ENCODE data around the gene GRIP2. TPM values are rescaled to one million over a fixed set of nuclear protein-coding genes. Genes with fewer than 3 reads are reported as not detected.

The GRIP2 gene
- total RNA-seq, 1 experiment from 2014 or later: 0.77 TPM

GRCh38 chr3:14506626-14507304, 33.4 kb downstream of the GRIP2 start:
- no peak for DNase-seq (ENCODE audit: low spot score)

GRCh38 chr3:14505803-14506500, 34.2 kb downstream of the GRIP2 start:
- DNase-seq (ENCODE audit: low spot score): no peak

GRCh38 chr3:14505001-14505802, 34.9 kb downstream of the GRIP2 start:
- DNase-seq (ENCODE audit: low spot score): no peak

- no peak for DNase-seq (ENCODE audit: low spot score)
These were observed 36.5 kb downstream of the GRIP2 start for GRCh38 chr3:14503706-14504065.

- DNase-seq (ENCODE audit: low spot score): no peak
These were observed 37.0 kb downstream of the GRIP2 start for GRCh38 chr3:14503033-14503705.

GRCh38 chr3:14502472-14502871, 37.7 kb downstream of the GRIP2 start:
- DNase-seq (ENCODE audit: low spot score): no peak

GRCh38 chr3:14497321-14497720, 42.8 kb downstream of the GRIP2 start:
- no peak for DNase-seq (ENCODE audit: low spot score)

GRCh38 chr3:14496351-14496750, 43.8 kb downstream of the GRIP2 start:
- no peak for DNase-seq (ENCODE audit: low spot score)

GRCh38 chr3:14494973-14495300, 45.2 kb downstream of the GRIP2 start:
- DNase-seq (ENCODE audit: low spot score): no peak

GRCh38 chr3:14494279-14494972, 45.7 kb downstream of the GRIP2 start:
- DNase-seq (ENCODE audit: low spot score): no peak

GRCh38 chr3:14492948-14493881, 46.9 kb downstream of the GRIP2 start:
- no peak for DNase-seq (ENCODE audit: low spot score)

GRCh38 chr3:14491396-14492190, 48.5 kb downstream of the GRIP2 start:
- no peak for DNase-seq (ENCODE audit: low spot score)

- DNase-seq (ENCODE audit: low spot score): no peak
These were observed 49.3 kb downstream of the GRIP2 start for GRCh38 chr3:14490831-14491230.

- no peak for DNase-seq (ENCODE audit: low spot score)
These were observed 49.9 kb downstream of the GRIP2 start for GRCh38 chr3:14490255-14490654.

- no peak for DNase-seq (ENCODE audit: low spot score)
These were observed 50.5 kb downstream of the GRIP2 start for GRCh38 chr3:14489641-14490040.

- DNase-seq (ENCODE audit: low spot score): no peak
These were observed 51.7 kb downstream of the GRIP2 start for GRCh38 chr3:14488286-14489041.

- no peak for DNase-seq (ENCODE audit: low spot score)
These were observed 52.3 kb downstream of the GRIP2 start for GRCh38 chr3:14487821-14488220.

GRCh38 chr3:14487086-14487485, 53.1 kb downstream of the GRIP2 start:
- DNase-seq (ENCODE audit: low spot score): no peak

- no peak for DNase-seq (ENCODE audit: low spot score)
These were observed 53.7 kb downstream of the GRIP2 start for GRCh38 chr3:14486460-14486859.

Measured in H4 (cell line).